HG03432 (cell line): ENCODE data around the gene SH2B3.

ENCODE experiments used
- ATAC-seq: cut with Tn5 transposase; IDR thresholded peaks from one replicate; pipeline ENCODE4 v1.9.1; 2021; ENCODE audit warnings: mild to moderate bottlenecking, moderate library complexity; ENCODE audit not compliant: unreplicated experiment

Gene SH2B3

GRCh38 chr12:111408686-111409402, 3.1 kb downstream of the SH2B3 start:
- ATAC-seq: no peak

GRCh38 chr12:111409403-111409779, 3.7 kb downstream of the SH2B3 start:
- no peak for ATAC-seq

GRCh38 chr12:111409780-111410430, 4.2 kb downstream of the SH2B3 start:
- ATAC-seq: no peak

GRCh38 chr12:111410431-111411184, 4.9 kb downstream of the SH2B3 start:
- no peak for ATAC-seq

- no peak for ATAC-seq
These were observed 5.6 kb downstream of the SH2B3 start for GRCh38 chr12:111411185-111411764.

- ATAC-seq: no peak
These were observed 6.5 kb downstream of the SH2B3 start for GRCh38 chr12:111412007-111412829.

GRCh38 chr12:111412830-111413441, 7.2 kb downstream of the SH2B3 start:
- no peak for ATAC-seq

GRCh38 chr12:111413442-111414086, 7.8 kb downstream of the SH2B3 start:
- ATAC-seq: no peak

- ATAC-seq: no peak
These were observed 9.1 kb downstream of the SH2B3 start for GRCh38 chr12:111414711-111415252.

- no peak for ATAC-seq
These were observed 11.6 kb downstream of the SH2B3 start for GRCh38 chr12:111417290-111417689.

GRCh38 chr12:111417784-111418593, 12.3 kb downstream of the SH2B3 start:
- ATAC-seq: no peak

GRCh38 chr12:111418594-111418880, 12.8 kb downstream of the SH2B3 start:
- no peak for ATAC-seq

GRCh38 chr12:111419784-111420183, 14.1 kb downstream of the SH2B3 start:
- no peak for ATAC-seq

GRCh38 chr12:111420494-111420893, 14.8 kb downstream of the SH2B3 start:
- ATAC-seq: no peak

- ATAC-seq: no peak
These were observed 18.6 kb downstream of the SH2B3 start for GRCh38 chr12:111424189-111424792.

- ATAC-seq: no peak
These were observed 19.1 kb downstream of the SH2B3 start for GRCh38 chr12:111424793-111425251.

GRCh38 chr12:111425655-111426054, 19.9 kb downstream of the SH2B3 start:
- ATAC-seq: no peak
